HG03097 (cell line): ENCODE results near the gene B4GALT4.

Experiments used
- ATAC-seq: cut with Tn5 transposase; IDR thresholded peaks from one replicate; pipeline ENCODE4 v1.9.1; 2021; ENCODE audit not compliant: unreplicated experiment, low FRiP score

The B4GALT4 gene

GRCh38 chr3:119238363-119238762, 2.3 kb downstream of the B4GALT4 start:
- ATAC-seq, result no peak

GRCh38 chr3:119237299-119237698, 3.4 kb downstream of the B4GALT4 start:
- ATAC-seq, result no peak

- no peak for ATAC-seq
Measured at GRCh38 chr3:119236756-119237155, 3.9 kb downstream of the B4GALT4 start.

DNA sequence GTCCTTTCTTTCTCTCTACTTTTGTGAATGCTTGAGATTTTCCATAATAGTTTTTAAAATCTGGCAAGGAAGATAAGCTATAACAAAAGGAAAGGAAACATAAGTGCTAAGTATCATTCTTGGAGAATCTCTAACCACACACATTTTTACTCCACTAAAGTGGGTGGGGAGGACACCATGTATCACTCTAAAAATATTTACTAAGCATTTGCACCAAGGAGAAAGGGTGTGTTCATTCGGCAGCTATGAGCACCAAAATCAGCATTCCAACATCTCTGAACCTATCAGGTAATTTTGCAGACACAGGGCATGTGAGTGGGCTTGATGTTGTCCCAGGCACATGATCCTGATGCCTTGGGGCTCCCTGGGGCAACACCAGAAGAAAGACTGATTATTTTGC, 5.5 kb downstream of the B4GALT4 start:
- no peak for ATAC-seq

DNA sequence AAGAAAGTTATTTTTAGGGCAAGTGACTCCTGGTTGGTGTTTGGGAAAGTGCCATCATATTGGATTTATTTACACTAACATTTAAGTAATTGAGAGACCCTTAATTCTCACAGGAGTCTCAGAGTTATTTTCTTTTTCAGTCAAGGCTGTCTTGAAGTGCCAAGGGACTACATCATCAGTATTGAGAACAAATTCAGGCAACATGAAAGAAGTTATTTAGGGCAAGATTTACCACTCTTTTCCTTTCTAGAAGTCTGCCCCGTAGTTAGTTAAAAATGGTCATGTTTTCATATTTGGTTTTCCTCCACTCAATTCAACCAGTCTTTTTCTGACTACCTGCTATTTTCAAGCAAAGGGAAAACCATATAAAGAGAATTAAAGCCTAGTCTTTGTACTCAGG, 6.1 kb downstream of the B4GALT4 start:
- ATAC-seq, result no peak

DNA sequence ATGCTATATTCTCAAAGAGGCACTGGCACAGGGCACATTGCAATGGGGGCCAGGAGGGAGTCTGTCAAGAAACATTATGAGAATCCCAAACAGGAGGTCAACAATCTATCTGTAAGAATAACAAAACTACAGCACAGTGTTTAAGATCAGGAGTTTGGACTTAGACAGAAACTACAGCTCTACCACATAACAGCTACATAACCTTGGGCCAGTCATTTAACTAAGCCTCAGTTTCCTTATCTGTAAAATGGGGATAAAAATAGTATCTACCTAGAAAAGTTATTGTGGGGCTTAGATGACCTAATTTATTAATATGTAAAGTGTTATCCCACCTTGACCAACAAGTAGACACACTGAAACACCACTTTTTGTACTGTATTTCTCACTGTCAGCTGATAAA, 9.9 kb downstream of the B4GALT4 start:
- ATAC-seq, result no peak

DNA sequence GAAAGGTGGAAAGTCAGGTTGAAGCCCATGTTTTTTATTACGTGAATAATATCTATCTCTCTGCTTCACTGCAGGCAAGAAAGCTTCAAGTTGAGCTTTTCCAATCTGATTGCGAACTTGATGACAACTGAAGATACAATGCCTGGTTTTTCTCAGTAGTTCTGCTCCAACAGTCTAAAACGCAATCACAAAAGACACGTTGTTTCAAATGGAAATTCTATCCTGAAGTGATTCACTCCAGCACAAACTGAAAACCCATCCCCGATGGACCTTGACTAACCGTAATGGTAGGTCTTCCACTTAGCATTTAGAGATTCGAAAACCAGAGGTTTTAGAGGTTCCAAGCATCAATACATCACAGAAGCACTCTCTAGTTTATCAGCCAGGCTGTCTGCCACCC, 10.6 kb downstream of the B4GALT4 start:
- no peak for ATAC-seq

- no peak for ATAC-seq
Measured at GRCh38 chr3:119229190-119229589, 11.5 kb downstream of the B4GALT4 start.

- ATAC-seq, result no peak
Measured at GRCh38 chr3:119228373-119229145, 12.1 kb downstream of the B4GALT4 start.

GRCh38 chr3:119227070-119227850, 13.4 kb downstream of the B4GALT4 start:
- no peak for ATAC-seq

GRCh38 chr3:119225121-119225520, 15.6 kb downstream of the B4GALT4 start:
- ATAC-seq, result no peak

GRCh38 chr3:119223511-119223910, 17.2 kb downstream of the B4GALT4 start:
- ATAC-seq, result no peak

GRCh38 chr3:119222391-119222790, 18.3 kb downstream of the B4GALT4 start:
- ATAC-seq, result no peak

GRCh38 chr3:119221779-119222320, 18.8 kb downstream of the B4GALT4 start:
- ATAC-seq, result no peak

DNA sequence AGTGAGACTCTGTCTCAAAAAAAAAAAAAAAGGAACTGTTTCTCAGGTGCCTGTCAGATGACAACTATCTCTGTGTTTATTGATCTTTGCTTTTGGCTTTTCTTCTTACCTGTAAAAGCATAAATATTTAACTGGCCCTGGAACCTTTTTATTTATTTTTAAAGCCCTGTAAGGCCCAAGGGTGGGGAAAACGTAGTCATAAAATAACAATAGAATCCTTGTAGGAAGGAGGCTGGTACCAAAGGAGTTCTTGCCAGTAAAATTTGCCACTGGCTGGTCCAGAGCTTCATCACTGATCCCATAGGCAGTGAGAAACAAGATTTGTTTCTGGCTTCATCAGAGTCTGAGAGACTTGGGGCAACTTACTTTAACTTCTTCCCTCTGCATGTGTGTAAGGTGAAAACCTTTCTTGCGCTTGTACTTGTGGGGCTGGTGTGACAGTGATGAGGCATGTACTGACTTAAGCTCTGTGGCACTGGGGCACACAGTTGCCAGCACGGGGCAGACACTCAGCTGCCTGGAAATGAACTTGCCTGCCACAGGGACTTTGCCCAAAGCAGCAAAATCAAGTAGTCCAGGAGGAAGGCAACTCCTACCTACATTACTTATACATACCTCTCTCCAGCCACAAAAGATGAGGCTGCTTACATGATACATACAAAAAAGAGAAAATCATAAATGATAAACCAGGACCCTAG, 19.6 kb downstream of the B4GALT4 start:
- ATAC-seq, result no peak

- no peak for ATAC-seq
Measured at GRCh38 chr3:119220198-119220597, 20.5 kb downstream of the B4GALT4 start.

DNA sequence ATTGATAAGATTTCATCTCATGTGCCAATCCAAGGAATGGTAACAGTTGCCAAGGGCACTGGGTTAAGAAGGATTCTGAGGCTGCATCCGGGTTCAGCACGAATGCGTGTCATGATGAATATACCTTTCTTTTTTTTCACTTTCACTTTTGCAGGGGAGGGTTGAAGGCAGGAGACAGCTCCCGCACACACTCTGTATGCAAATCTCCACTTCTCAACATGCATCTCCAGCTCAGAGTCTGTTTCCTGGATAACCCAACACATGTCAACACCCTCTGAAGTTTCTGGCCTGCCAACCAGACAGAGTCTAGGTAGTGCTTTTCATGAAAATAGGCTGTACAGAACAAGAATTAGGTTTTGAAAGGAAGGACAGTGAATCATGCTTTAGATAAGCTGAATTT, 21.6 kb downstream of the B4GALT4 start:
- ATAC-seq, result peak; percentile 99

- ATAC-seq, result no peak
Measured at GRCh38 chr3:119211803-119212202, 28.9 kb downstream of the B4GALT4 start.

DNA sequence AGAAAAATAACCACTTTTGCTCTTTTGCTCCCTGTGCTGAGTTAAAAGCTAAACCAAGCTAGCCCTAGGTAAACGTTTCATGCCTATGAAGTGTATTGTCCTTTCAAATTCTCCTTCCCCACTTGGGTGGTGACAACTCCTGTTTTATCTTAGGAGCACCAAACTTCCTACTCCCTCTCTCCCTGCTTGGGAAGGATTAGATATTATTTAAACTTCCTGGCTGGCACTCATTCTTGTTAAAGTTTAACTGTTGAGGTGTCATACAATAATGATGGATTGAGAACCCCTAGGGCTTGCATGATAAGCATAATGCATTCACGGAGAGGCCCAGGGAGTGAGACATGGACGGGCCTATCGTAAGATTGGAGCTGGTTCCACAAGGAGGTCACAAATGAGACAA, 29.5 kb downstream of the B4GALT4 start:
- no peak for ATAC-seq

- no peak for ATAC-seq
Measured at GRCh38 chr3:119207512-119207875, 33.2 kb downstream of the B4GALT4 start.
